Keratinocyte (primary cell): ENCODE data around the gene CRTAP. TPM values are rescaled to one million over a fixed set of nuclear protein-coding genes. Genes with fewer than 3 reads are reported as not detected.

Experiments
- DNase-seq: peaks from one replicate; pipeline ENCODE4 v3.0.0-alpha.2; 2011; ENCODE audit warnings: low read depth, missing footprints, low spot score
- FAIRE-seq: peaks from 2 replicates; lab custom pipeline; 2011; peaks lifted over from hg19 to GRCh38; lab: Jason Lieb, UNC
- H2AFZ ChIP-seq: 2 replicates; pipeline ENCODE4 v1.6.0; 2012; ENCODE audit warnings: low read length, control low read depth, inconsistent platforms; ENCODE audit not compliant: control insufficient read depth
- H3K27ac ChIP-seq: 2 replicates; pipeline ENCODE4 v1.5.1; 2011; ENCODE audit warnings: low read length; ENCODE audit not compliant: control insufficient read depth, insufficient read depth
- H3K27me3 ChIP-seq: 3 replicates; pipeline ENCODE4 v1.6.0; 2011; ENCODE audit warnings: low read length; ENCODE audit not compliant: control insufficient read depth, insufficient read depth; ENCODE audit errors: extremely low read depth
- H3K36me3 ChIP-seq, 2 experiments: 2 replicates in 1 of 2; 3 replicates in 1 of 2; pipeline ENCODE4 v1.5.1; 2011; ENCODE audit warnings: low read length in 2 of 2, mild to moderate bottlenecking in 1 of 2; ENCODE audit not compliant: control insufficient read depth in 2 of 2, insufficient read depth in 2 of 2; ENCODE audit errors: extremely low read depth in 1 of 2
- H3K4me1 ChIP-seq: 3 replicates; pipeline ENCODE4 v1.5.1; 2011; ENCODE audit warnings: low read length; ENCODE audit not compliant: control insufficient read depth, insufficient read depth; ENCODE audit errors: extremely low read depth
- H3K4me2 ChIP-seq: 3 replicates; pipeline ENCODE4 v1.6.0; 2011; ENCODE audit warnings: low read depth, low read length; ENCODE audit not compliant: control insufficient read depth, insufficient read depth; ENCODE audit errors: extremely low read depth
- H3K4me3 ChIP-seq, 3 experiments: fragments of 200-600 bp in 1 of 3; sonication (generic) in 1 of 3; 2 replicates in 2 of 3; 3 replicates in 1 of 3; pipeline ENCODE4 v1.5.1; 2011 to 2016; ENCODE audit warnings: low read length in 3 of 3, mild to moderate bottlenecking in 3 of 3, control low read depth in 2 of 3, inconsistent platforms in 1 of 3, low read depth in 1 of 3, mixed read lengths in 1 of 3, mixed run types in 1 of 3, moderate library complexity in 1 of 3; ENCODE audit not compliant: control insufficient read depth in 2 of 3, insufficient read depth in 2 of 3; ENCODE audit errors: extremely low read depth in 1 of 3
- H3K79me2 ChIP-seq: 2 replicates; pipeline ENCODE4 v1.6.0; 2012; ENCODE audit warnings: low read length; ENCODE audit not compliant: control insufficient read depth, insufficient read depth
- H3K9ac ChIP-seq: 3 replicates; pipeline ENCODE4 v1.6.0; 2011; ENCODE audit warnings: low read length; ENCODE audit not compliant: control insufficient read depth, insufficient read depth; ENCODE audit errors: extremely low read depth
- H3K9me1 ChIP-seq: 3 replicates; pipeline ENCODE4 v1.6.0; 2011; ENCODE audit warnings: low read length; ENCODE audit not compliant: control insufficient read depth, insufficient read depth; ENCODE audit errors: extremely low read depth
- H3K9me3 ChIP-seq: 2 replicates; pipeline ENCODE4 v1.5.1; 2012; ENCODE audit warnings: low read depth, low read length; ENCODE audit not compliant: control insufficient read depth
- H4K20me1 ChIP-seq: 3 replicates; pipeline ENCODE4 v1.6.0; 2011; ENCODE audit warnings: low read length; ENCODE audit not compliant: control insufficient read depth, insufficient read depth; ENCODE audit errors: extremely low read depth
- EZH2 ChIP-seq: IDR thresholded peaks from one replicate; pipeline ENCODE4 v1.6.1; 2012; ENCODE audit warnings: inconsistent platforms, mild to moderate bottlenecking, low read length, moderate library complexity
- dilution Hi-C: fragments of 300-500 bp; cut with MboI; formaldehyde crosslinking; loops from one replicate; pipeline ENCODE4 v1.7.0; 2020; ENCODE audit warnings: low sequenced_read_pairs; ENCODE audit not compliant: extremely low pct_ligation_motif_present
- polyA plus RNA-seq, 5 experiments: library from polyadenylated mRNA; depleted of rRNA in 3 of 5; stranded (reverse) in 3 of 5; stranded (forward) in 1 of 5; unstranded in 1 of 5; fragments of >200 nt; gene quantifications; 1 replicate in 1 of 5; 2 replicates in 3 of 5; 3 replicates in 1 of 5; pipeline versions ENCODE4 v1.2.1 to v1.2.3, GENCODE V29; 2011 to 2012; ENCODE audit warnings: missing spikeins in 2 of 5, low read depth in 1 of 5, low replicate concordance in 1 of 5
- TF ChIP-seq, protein P1 (sequence below), 3 experiments: IDR thresholded peaks in 1 of 3; conservative IDR thresholded peaks in 1 of 3; optimal IDR thresholded peaks in 1 of 3; 2 replicates in 2 of 3; 3 replicates in 1 of 3; pipeline versions ENCODE3 to v1.5.1; 2011; ENCODE audit warnings: low read length in 3 of 3, mild to moderate bottlenecking in 3 of 3, moderate library complexity in 2 of 3, control low read depth in 1 of 3, inconsistent platforms in 1 of 3; ENCODE audit not compliant: insufficient read depth in 2 of 3; ENCODE audit errors: extremely low read depth in 1 of 3

CRTAP gene
- polyA plus RNA-seq, 1 donor (not counting 4 experiments of a cell fraction or from before 2014, with no cell fraction given) = 170 TPM

DNA sequence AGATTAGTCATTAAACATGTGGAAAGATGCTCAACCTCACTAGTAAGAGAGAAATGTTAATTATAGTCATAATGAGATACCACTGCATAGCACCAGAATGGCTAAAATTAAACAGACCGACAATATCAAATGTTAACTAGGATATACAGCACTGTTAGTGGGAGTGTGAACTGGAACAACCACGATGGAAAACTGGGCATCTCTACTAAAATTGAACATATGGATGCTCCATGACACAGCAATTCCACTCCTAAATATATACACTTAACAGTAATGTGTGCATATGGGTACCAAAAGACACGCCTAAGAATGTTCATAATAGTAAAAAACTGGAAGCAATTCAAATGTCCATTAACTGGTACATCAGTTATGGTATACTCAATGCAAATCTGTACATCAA, 41.5 kb downstream of the CRTAP start:
- no peaks in the 10 kb centered on the region for H3K36me3 ChIP-seq
- H2AFZ ChIP-seq = no peak overlapping the region
- no peak for FAIRE-seq
- H3K9me1 ChIP-seq = no peaks in the 10 kb centered on the region
- DNase-seq = no peak
- peaks cover 2% of the 10 kb centered on the region for H3K4me1 ChIP-seq
- H3K27ac ChIP-seq = no peak overlapping the region
- TF ChIP-seq, protein P1, sequence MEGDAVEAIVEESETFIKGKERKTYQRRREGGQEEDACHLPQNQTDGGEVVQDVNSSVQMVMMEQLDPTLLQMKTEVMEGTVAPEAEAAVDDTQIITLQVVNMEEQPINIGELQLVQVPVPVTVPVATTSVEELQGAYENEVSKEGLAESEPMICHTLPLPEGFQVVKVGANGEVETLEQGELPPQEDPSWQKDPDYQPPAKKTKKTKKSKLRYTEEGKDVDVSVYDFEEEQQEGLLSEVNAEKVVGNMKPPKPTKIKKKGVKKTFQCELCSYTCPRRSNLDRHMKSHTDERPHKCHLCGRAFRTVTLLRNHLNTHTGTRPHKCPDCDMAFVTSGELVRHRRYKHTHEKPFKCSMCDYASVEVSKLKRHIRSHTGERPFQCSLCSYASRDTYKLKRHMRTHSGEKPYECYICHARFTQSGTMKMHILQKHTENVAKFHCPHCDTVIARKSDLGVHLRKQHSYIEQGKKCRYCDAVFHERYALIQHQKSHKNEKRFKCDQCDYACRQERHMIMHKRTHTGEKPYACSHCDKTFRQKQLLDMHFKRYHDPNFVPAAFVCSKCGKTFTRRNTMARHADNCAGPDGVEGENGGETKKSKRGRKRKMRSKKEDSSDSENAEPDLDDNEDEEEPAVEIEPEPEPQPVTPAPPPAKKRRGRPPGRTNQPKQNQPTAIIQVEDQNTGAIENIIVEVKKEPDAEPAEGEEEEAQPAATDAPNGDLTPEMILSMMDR (optimal IDR thresholded peaks at IDR 0.05 in 1 of 3, IDR thresholded peaks at IDR 0.05 in 1 of 3, conservative IDR thresholded peaks at IDR 0.05 in 1 of 3; ENCODE audit: extremely low read depth in 1 of 3, insufficient read depth in 2 of 3, low read length in 3 of 3) = no peak
- no peak overlapping the region for H3K9ac ChIP-seq
- H3K79me2 ChIP-seq = no peaks in the 10 kb centered on the region
- no peak overlapping the region for H3K4me3 ChIP-seq
- no peaks in the 10 kb centered on the region for H3K9me3 ChIP-seq
- H4K20me1 ChIP-seq = no peaks in the 10 kb centered on the region
- dilution Hi-C loops = no loop called here
- no peak overlapping the region for H3K4me2 ChIP-seq
- H3K27me3 ChIP-seq = peaks cover 1% of the 10 kb centered on the region

DNA sequence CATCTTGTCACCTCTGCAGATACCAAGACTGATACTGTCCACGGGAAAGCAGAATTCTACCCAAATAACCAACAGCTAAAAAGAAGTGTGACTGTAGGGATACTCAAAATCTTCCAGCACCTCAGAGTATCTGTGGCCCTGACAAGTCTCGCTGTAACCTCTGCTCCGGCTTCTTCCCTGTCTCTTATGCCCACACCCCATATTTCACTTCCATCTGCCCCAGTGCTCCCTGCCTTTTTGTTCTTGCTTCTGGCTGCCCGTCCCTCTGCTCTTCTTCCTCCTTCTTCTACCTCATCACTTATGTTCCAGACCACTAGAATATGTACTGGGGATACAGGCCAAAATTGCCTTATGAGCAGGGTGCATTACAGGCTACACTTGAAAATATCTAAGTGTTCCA, 45.4 kb downstream of the CRTAP start:
- FAIRE-seq (no peak), DNase-seq (no peak)
- H3K4me1 ChIP-seq = peaks cover 2% of the 10 kb centered on the region
- no peaks in the 10 kb centered on the region for H3K79me2 ChIP-seq
- no peak overlapping the region for H3K4me3 ChIP-seq
- no peak for TF ChIP-seq EZH2
- TF ChIP-seq, protein P1 (optimal IDR thresholded peaks at IDR 0.05 in 1 of 3, IDR thresholded peaks at IDR 0.05 in 1 of 3, conservative IDR thresholded peaks at IDR 0.05 in 1 of 3; ENCODE audit: extremely low read depth in 1 of 3, insufficient read depth in 2 of 3, low read length in 3 of 3) = no peak
- H4K20me1 ChIP-seq = no peaks in the 10 kb centered on the region
- H3K4me2 ChIP-seq = no peak overlapping the region
- dilution Hi-C loops = no loop called here
- H2AFZ ChIP-seq = no peak overlapping the region
- no peaks in the 10 kb centered on the region for H3K9me3 ChIP-seq
- peaks cover 3% of the 10 kb centered on the region for H3K27me3 ChIP-seq
- H3K9me1 ChIP-seq = no peaks in the 10 kb centered on the region
- no peaks in the 10 kb centered on the region for H3K36me3 ChIP-seq
- H3K9ac ChIP-seq = no peak overlapping the region
- no peak overlapping the region for H3K27ac ChIP-seq
